ENCODE measurements around the gene TGM5. TPM values are rescaled to one million over a fixed set of nuclear protein-coding genes. Genes with fewer than 3 reads are reported as not detected.
A peak's percentile ranks its signal among the peaks of the same experiment; 100 is the strongest.

TGM5 gene
- total RNA-seq, 6 experiments from 2014 or later, result not detected

- peaks cover 36% of the 10 kb centered on the region for H3K36me3 Mint-ChIP-seq (ENCODE audit: low read depth)
- H3K4me3 Mint-ChIP-seq, result peak overlapping the region; percentile 9; the same call in 1 of the 2 replicates
- H3K27me3 Mint-ChIP-seq (ENCODE audit: insufficient read depth), result 0 out of 2 replicates have a peak, but pooled peaks cover 1% of the 10 kb centered on the region
- H3K4me1 Mint-ChIP-seq (ENCODE audit: low read depth), result peaks cover 19% of the 10 kb centered on the region
- no peak for TF ChIP-seq CTCF (IDR thresholded peaks at IDR 0.05)
- H3K9me3 Mint-ChIP-seq, result peaks cover 9% of the 10 kb centered on the region
- peak overlapping the region; percentile 51 for H3K27ac Mint-ChIP-seq
- DNase-seq, result no peak
Measured at GRCh38 chr15:43194795-43195194, 71.9 kb downstream of the TGM5 start.

DNA sequence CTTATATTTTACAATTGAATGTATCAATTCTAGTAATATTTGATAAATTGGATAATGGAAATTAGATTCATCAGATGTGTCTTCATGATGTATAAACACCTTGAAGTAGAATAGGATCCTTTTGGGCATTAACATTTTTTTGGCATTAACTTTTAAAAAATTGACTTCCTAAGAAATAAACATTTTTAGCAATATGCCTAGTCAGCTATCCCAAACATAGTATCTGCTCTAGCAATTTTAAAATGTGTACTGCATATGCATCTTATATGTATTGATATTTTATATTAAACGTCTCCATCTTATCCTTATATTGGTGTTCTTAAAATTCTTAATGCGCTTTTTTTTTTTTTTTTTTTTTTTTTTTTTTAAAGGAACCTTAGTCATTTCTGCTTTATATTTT is 73.0 kb downstream of the TGM5 start:
- DNase-seq, result no peak
- no peak for TF ChIP-seq CTCF (IDR thresholded peaks at IDR 0.05)
- Mint-ChIP-seq H3K27ac (no peak overlapping the region), H3K9me3 (peaks cover 9% of the 10 kb centered on the region), H3K36me3 (ENCODE audit: low read depth) (peaks cover 36% of the 10 kb centered on the region), H3K4me3 (no peak overlapping the region), H3K4me1 (ENCODE audit: low read depth) (peaks cover 19% of the 10 kb centered on the region), H3K27me3 (ENCODE audit: insufficient read depth) (no peaks in the 10 kb centered on the region)

DNA sequence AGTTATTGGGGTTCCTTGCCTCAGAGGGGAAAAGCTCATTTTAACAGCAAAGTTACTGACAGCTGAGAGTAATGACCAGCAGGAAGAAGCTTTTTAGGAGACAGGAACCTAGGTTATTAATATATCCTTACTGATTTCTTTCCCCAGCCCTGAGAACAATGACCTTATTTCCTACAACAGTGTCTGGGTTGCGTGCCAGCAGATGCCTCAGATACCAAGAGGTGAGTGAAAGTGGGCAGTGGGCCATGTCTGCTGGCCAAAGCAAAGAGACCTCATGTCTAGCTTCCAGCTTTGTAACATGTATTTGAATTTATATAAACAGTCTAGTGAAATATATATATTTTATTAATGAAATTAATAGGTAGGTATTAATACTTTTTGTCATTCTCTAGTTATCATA is 76.5 kb downstream of the TGM5 start:
- Mint-ChIP-seq H3K9me3 (no peaks in the 10 kb centered on the region), H3K27ac (no peak overlapping the region), H3K36me3 (ENCODE audit: low read depth) (peaks cover 17% of the 10 kb centered on the region), H3K4me1 (ENCODE audit: low read depth) (peaks cover 23% of the 10 kb centered on the region), H3K27me3 (ENCODE audit: insufficient read depth) (no peaks in the 10 kb centered on the region), H3K4me3 (no peak overlapping the region)
- DNase-seq, result no peak
- TF ChIP-seq CTCF (IDR thresholded peaks at IDR 0.05), result no peak

- DNase-seq, result no peak
Measured at GRCh38 chr15:43189296-43189695, 77.4 kb downstream of the TGM5 start.

DNA sequence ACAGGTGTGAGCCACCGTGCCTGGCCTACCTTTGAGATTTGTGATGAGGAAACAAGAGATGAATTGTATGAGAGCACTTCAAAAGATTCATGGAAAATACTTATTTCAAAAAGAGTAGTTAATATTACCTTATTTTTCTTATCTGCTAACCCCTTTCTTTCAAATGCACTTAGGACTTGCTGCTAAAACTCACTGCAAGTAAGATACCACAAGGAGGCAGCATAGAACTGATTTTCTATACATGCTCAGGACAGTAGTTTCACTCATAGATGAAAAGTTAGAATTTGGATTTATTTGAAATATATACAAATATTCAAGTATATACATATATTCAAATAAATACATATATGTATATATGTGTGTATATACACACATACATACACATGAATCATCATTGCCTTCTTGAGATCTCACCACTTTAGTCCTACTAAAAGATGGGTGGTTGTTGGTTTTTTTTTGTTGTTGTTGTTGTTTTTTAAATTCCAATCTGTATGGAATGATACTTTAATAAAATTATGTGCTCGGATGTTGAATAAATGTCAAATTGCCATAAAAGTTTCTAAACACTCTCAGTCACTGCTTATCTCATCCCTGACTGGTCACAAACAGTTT is 79.1 kb downstream of the TGM5 start:
- TF ChIP-seq CTCF (IDR thresholded peaks at IDR 0.05), result peak; percentile 82
- H3K4me1 Mint-ChIP-seq (ENCODE audit: low read depth), result peaks cover 12% of the 10 kb centered on the region
- H3K9me3 Mint-ChIP-seq, result no peaks in the 10 kb centered on the region
- peak overlapping the region; percentile 43; the same call in 1 of the 2 replicates for H3K4me3 Mint-ChIP-seq
- peaks cover 11% of the 10 kb centered on the region for H3K36me3 Mint-ChIP-seq (ENCODE audit: low read depth)
- DNase-seq, result peak; percentile 75
- H3K27me3 Mint-ChIP-seq (ENCODE audit: insufficient read depth), result no peaks in the 10 kb centered on the region
- H3K27ac Mint-ChIP-seq, result no peak overlapping the region

More at GRCh38 chr15:43189296-43189695, 77.4 kb downstream of the TGM5 start:
- no peak overlapping the region for H3K4me3 Mint-ChIP-seq
- H3K27me3 Mint-ChIP-seq (ENCODE audit: insufficient read depth), result no peaks in the 10 kb centered on the region
- no peaks in the 10 kb centered on the region for H3K9me3 Mint-ChIP-seq
- no peak overlapping the region for H3K27ac Mint-ChIP-seq
- H3K4me1 Mint-ChIP-seq (ENCODE audit: low read depth), result peaks cover 14% of the 10 kb centered on the region
- H3K36me3 Mint-ChIP-seq (ENCODE audit: low read depth), result peaks cover 12% of the 10 kb centered on the region
- TF ChIP-seq CTCF (IDR thresholded peaks at IDR 0.05), result no peak
